Neural cell (in vitro differentiated cells): ENCODE data around the gene TMEM131L.

Experiments
- EZH2 ChIP-seq: fragments of 200-600, 300-800 bp; shearing (Covaris generic), sonication (generic); IDR thresholded peaks from 2 replicates; pipeline ENCODE4 v1.6.1; 2014; ENCODE audit warnings: antibody characterized with exemption, low read length, borderline replicate concordance, mild to moderate bottlenecking; ENCODE audit not compliant: insufficient read depth, poor library complexity, severe bottlenecking
- POLR2AphosphoS5 ChIP-seq: IDR thresholded peaks from 2 replicates; pipeline ENCODE4 v1.6.1; 2012
- TF ChIP-seq, protein P1 (sequence below): fragments of 450-650 bp; IDR thresholded peaks from 2 replicates; pipeline ENCODE4 v1.5.1; 2014; ENCODE audit warnings: antibody characterized with exemption, mild to moderate bottlenecking, moderate library complexity; ENCODE audit not compliant: poor library complexity, severe bottlenecking

- TF ChIP-seq, protein P1, sequence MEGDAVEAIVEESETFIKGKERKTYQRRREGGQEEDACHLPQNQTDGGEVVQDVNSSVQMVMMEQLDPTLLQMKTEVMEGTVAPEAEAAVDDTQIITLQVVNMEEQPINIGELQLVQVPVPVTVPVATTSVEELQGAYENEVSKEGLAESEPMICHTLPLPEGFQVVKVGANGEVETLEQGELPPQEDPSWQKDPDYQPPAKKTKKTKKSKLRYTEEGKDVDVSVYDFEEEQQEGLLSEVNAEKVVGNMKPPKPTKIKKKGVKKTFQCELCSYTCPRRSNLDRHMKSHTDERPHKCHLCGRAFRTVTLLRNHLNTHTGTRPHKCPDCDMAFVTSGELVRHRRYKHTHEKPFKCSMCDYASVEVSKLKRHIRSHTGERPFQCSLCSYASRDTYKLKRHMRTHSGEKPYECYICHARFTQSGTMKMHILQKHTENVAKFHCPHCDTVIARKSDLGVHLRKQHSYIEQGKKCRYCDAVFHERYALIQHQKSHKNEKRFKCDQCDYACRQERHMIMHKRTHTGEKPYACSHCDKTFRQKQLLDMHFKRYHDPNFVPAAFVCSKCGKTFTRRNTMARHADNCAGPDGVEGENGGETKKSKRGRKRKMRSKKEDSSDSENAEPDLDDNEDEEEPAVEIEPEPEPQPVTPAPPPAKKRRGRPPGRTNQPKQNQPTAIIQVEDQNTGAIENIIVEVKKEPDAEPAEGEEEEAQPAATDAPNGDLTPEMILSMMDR = no peak
- TF ChIP-seq POLR2AphosphoS5 (no peak), EZH2 (no peak)
Observed at GRCh38 chr4:153513596-153513995, 47.4 kb downstream of the TMEM131L start.
